ENCODE measurements around the gene RUBCN.

DNA sequence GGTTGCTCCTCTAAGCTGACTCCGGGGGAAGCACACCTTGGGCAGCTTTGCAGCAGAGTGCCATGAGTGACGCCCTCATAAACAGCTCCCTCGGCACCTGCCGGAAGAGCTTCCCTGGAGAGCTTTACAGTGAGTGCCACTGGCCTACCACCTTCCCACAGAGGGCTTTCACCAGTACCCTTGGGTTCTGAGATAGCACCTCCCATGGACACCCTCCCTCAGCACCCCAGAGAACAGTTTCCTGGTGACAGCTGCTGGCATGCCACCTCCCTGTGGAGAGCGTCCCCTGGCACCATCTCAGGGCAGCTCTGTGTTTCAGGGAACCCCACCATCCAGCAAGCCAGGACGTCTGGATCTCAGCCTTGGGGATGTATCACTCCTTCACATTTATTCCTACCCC lies 49.1 kb downstream of the RUBCN start:
- TF ChIP-seq ARNTL (CRISPR knock-in tag; IDR thresholded peaks at IDR 0.05; ENCODE audit: borderline replicate concordance, low read depth), result no peak
- TF ChIP-seq, protein P1, sequence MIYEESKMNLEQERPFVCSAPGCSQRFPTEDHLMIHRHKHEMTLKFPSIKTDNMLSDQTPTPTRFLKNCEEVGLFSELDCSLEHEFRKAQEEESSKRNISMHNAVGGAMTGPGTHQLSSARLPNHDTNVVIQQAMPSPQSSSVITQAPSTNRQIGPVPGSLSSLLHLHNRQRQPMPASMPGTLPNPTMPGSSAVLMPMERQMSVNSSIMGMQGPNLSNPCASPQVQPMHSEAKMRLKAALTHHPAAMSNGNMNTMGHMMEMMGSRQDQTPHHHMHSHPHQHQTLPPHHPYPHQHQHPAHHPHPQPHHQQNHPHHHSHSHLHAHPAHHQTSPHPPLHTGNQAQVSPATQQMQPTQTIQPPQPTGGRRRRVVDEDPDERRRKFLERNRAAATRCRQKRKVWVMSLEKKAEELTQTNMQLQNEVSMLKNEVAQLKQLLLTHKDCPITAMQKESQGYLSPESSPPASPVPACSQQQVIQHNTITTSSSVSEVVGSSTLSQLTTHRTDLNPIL (CRISPR knock-in tag; IDR thresholded peaks at IDR 0.05; ENCODE audit: low read depth), result no peak
- TF ChIP-seq, protein P2, sequence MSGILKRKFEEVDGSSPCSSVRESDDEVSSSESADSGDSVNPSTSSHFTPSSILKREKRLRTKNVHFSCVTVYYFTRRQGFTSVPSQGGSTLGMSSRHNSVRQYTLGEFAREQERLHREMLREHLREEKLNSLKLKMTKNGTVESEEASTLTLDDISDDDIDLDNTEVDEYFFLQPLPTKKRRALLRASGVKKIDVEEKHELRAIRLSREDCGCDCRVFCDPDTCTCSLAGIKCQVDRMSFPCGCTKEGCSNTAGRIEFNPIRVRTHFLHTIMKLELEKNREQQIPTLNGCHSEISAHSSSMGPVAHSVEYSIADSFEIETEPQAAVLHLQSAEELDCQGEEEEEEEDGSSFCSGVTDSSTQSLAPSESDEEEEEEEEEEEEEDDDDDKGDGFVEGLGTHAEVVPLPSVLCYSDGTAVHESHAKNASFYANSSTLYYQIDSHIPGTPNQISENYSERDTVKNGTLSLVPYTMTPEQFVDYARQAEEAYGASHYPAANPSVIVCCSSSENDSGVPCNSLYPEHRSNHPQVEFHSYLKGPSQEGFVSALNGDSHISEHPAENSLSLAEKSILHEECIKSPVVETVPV (CRISPR knock-in tag; IDR thresholded peaks at IDR 0.05), result no peak
- no peak for TF ChIP-seq CSDC2 (CRISPR knock-in tag; IDR thresholded peaks at IDR 0.05)
- TF ChIP-seq ZNF70 (CRISPR knock-in tag; IDR thresholded peaks at IDR 0.05), result no peak
- no peak for TF ChIP-seq OSR1 (CRISPR knock-in tag; IDR thresholded peaks at IDR 0.05)
- TF ChIP-seq, protein P3, sequence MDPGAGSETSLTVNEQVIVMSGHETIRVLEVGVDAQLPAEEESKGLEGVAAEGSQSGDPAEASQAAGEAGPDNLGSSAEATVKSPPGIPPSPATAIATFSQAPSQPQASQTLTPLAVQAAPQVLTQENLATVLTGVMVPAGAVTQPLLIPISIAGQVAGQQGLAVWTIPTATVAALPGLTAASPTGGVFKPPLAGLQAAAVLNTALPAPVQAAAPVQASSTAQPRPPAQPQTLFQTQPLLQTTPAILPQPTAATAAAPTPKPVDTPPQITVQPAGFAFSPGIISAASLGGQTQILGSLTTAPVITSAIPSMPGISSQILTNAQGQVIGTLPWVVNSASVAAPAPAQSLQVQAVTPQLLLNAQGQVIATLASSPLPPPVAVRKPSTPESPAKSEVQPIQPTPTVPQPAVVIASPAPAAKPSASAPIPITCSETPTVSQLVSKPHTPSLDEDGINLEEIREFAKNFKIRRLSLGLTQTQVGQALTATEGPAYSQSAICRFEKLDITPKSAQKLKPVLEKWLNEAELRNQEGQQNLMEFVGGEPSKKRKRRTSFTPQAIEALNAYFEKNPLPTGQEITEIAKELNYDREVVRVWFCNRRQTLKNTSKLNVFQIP (CRISPR knock-in tag; IDR thresholded peaks at IDR 0.05; ENCODE audit: borderline replicate concordance, low read depth), result no peak
